Activated naive CD4-positive, alpha-beta T cell treated with anti-CD3 and anti-CD28 coated beads, Interleukin-2, amount 50 U/mL, for 72 hours (primary cell): ENCODE results near the gene PAX2. TPM values are rescaled to one million over a fixed set of nuclear protein-coding genes. Genes with fewer than 3 reads are reported as not detected.

ENCODE experiments used
- ATAC-seq, 2 donors: fragments of 150-1000 bp; cut with Tn5 transposase; 2 replicates each; pipeline ENCODE4 v1.10.0; 2021; ENCODE audit warnings: mild to moderate bottlenecking in 2 of 2, moderate library complexity in 2 of 2
- DNase-seq, 2 donors: peaks; one replicate each; pipeline ENCODE4 v3.0.0; 2021 to 2022; ENCODE audit warnings: low spot score in 2 of 2
- H3K27ac Mint-ChIP-seq, 2 donors: one replicate each; pipeline ENCODE4 v1.8.0; 2022; ENCODE audit warnings: mild to moderate bottlenecking in 2 of 2, mixed read lengths in 2 of 2
- H3K36me3 Mint-ChIP-seq, 2 donors: one replicate each; pipeline ENCODE4 v1.8.0; 2022; ENCODE audit warnings: mixed read lengths in 2 of 2
- H3K9me3 Mint-ChIP-seq, 2 donors: one replicate each; pipeline ENCODE4 v1.8.0; 2022; ENCODE audit warnings: mixed read lengths in 2 of 2
- total RNA-seq, 2 donors: library from RNA; stranded (reverse); gene quantifications; one replicate each; pipeline ENCODE4 v1.2.3, GENCODE V29; 2022

The PAX2 gene
- total RNA-seq, 2 donors from 2014 or later, result not detected

GRCh38 chr10:100788002-100788903, 42.9 kb downstream of the PAX2 start:
- no peak for DNase-seq
- Mint-ChIP-seq H3K27ac (no peak overlapping the region), H3K36me3 (no peaks in the 10 kb centered on the region), H3K9me3 (no peaks in the 10 kb centered on the region)
- ATAC-seq, result no peak

- DNase-seq, result no peak
- Mint-ChIP-seq H3K36me3 (no peaks in the 10 kb centered on the region), H3K9me3 (no peaks in the 10 kb centered on the region), H3K27ac (no peak overlapping the region)
- ATAC-seq, result no peak
Measured at GRCh38 chr10:100790761-100791208, 45.4 kb downstream of the PAX2 start.

- Mint-ChIP-seq H3K36me3 (no peaks in the 10 kb centered on the region), H3K9me3 (no peaks in the 10 kb centered on the region), H3K27ac (no peak overlapping the region)
- DNase-seq (no peak), ATAC-seq (no peak)
Measured at GRCh38 chr10:100791369-100792058, 46.1 kb downstream of the PAX2 start.

GRCh38 chr10:100792574-100792973, 47.2 kb downstream of the PAX2 start:
- H3K27ac Mint-ChIP-seq, result no peak overlapping the region
- ATAC-seq (no peak), DNase-seq (no peak)
- H3K36me3 Mint-ChIP-seq, result no peaks in the 10 kb centered on the region
- H3K9me3 Mint-ChIP-seq, result no peaks in the 10 kb centered on the region

GRCh38 chr10:100793055-100793454, 47.7 kb downstream of the PAX2 start:
- Mint-ChIP-seq H3K27ac (no peak overlapping the region), H3K9me3 (no peaks in the 10 kb centered on the region), H3K36me3 (no peaks in the 10 kb centered on the region)
- no peak for DNase-seq
- ATAC-seq, result no peak

GRCh38 chr10:100799881-100800280, 54.5 kb downstream of the PAX2 start:
- Mint-ChIP-seq H3K36me3 (no peaks in the 10 kb centered on the region), H3K27ac (no peak overlapping the region), H3K9me3 (no peaks in the 10 kb centered on the region)
- DNase-seq (no peak), ATAC-seq (no peak)

- DNase-seq, result no peak
- Mint-ChIP-seq H3K27ac (no peak overlapping the region), H3K36me3 (no peaks in the 10 kb centered on the region), H3K9me3 (no peaks in the 10 kb centered on the region)
- ATAC-seq, result no peak
Measured at GRCh38 chr10:100800931-100801330, 55.5 kb downstream of the PAX2 start.

- no peaks in the 10 kb centered on the region for H3K36me3 Mint-ChIP-seq
Measured at GRCh38 chr10:100802196-100802595, 56.8 kb downstream of the PAX2 start.

GRCh38 chr10:100802607-100803006, 57.2 kb downstream of the PAX2 start:
- H3K27ac Mint-ChIP-seq, result no peak overlapping the region
- H3K9me3 Mint-ChIP-seq, result no peaks in the 10 kb centered on the region

More at GRCh38 chr10:100802196-100802595, 56.8 kb downstream of the PAX2 start:
- H3K27ac Mint-ChIP-seq, result no peak overlapping the region
- ATAC-seq (no peak), DNase-seq (no peak)
- no peaks in the 10 kb centered on the region for H3K9me3 Mint-ChIP-seq

GRCh38 chr10:100803492-100803891, 58.1 kb downstream of the PAX2 start:
- ATAC-seq, result no peak
- Mint-ChIP-seq H3K36me3 (no peaks in the 10 kb centered on the region), H3K9me3 (no peaks in the 10 kb centered on the region), H3K27ac (no peak overlapping the region)
- no peak for DNase-seq

More at GRCh38 chr10:100802607-100803006, 57.2 kb downstream of the PAX2 start:
- H3K36me3 Mint-ChIP-seq, result no peaks in the 10 kb centered on the region
- ATAC-seq (no peak), DNase-seq (no peak)

- Mint-ChIP-seq H3K27ac (no peak overlapping the region), H3K9me3 (no peaks in the 10 kb centered on the region), H3K36me3 (no peaks in the 10 kb centered on the region)
- ATAC-seq (no peak), DNase-seq (no peak)
Measured at GRCh38 chr10:100803908-100804307, 58.5 kb downstream of the PAX2 start.

- DNase-seq (no peak), ATAC-seq (no peak)
- H3K27ac Mint-ChIP-seq, result no peak overlapping the region
- no peaks in the 10 kb centered on the region for H3K36me3 Mint-ChIP-seq
- H3K9me3 Mint-ChIP-seq, result no peaks in the 10 kb centered on the region
Measured at GRCh38 chr10:100805543-100806355, 60.4 kb downstream of the PAX2 start.

- H3K27ac Mint-ChIP-seq, result no peak overlapping the region
- ATAC-seq (no peak), DNase-seq (no peak)
- H3K36me3 Mint-ChIP-seq, result no peaks in the 10 kb centered on the region
- no peaks in the 10 kb centered on the region for H3K9me3 Mint-ChIP-seq
Measured at GRCh38 chr10:100806356-100806645, 60.9 kb downstream of the PAX2 start.

- H3K36me3 Mint-ChIP-seq, result no peaks in the 10 kb centered on the region
- H3K27ac Mint-ChIP-seq, result no peak overlapping the region
- ATAC-seq, result no peak
- no peaks in the 10 kb centered on the region for H3K9me3 Mint-ChIP-seq
- no peak for DNase-seq
Measured at GRCh38 chr10:100807241-100807951, 62.0 kb downstream of the PAX2 start.

- peak overlapping the region in 1 of 2 donors; percentile 19 for H3K27ac Mint-ChIP-seq
- no peaks in the 10 kb centered on the region for H3K36me3 Mint-ChIP-seq
- H3K9me3 Mint-ChIP-seq, result no peaks in the 10 kb centered on the region
- ATAC-seq (no peak), DNase-seq (no peak)
Measured at GRCh38 chr10:100808876-100809275, 63.5 kb downstream of the PAX2 start.

- DNase-seq, result no peak
- Mint-ChIP-seq H3K36me3 (no peaks in the 10 kb centered on the region), H3K9me3 (no peaks in the 10 kb centered on the region), H3K27ac (peak overlapping the region in 1 of 2 donors; percentile 50)
- no peak for ATAC-seq
Measured at GRCh38 chr10:100810091-100810834, 64.9 kb downstream of the PAX2 start.
